Fibroblast of villous mesenchyme (primary cell): ENCODE measurements around the gene RNU5B-1. TPM values are rescaled to one million over a fixed set of nuclear protein-coding genes. Genes with fewer than 3 reads are reported as not detected.
A peak's percentile ranks its signal among the peaks of the same experiment; 100 is the strongest.

Source experiments
- DNase-seq: peaks from one replicate; pipeline ENCODE4 v3.0.0-alpha.2; 2010; ENCODE audit warnings: low read depth
- H3K4me3 ChIP-seq: 2 replicates; pipeline ENCODE4 v1.5.1; 2011; ENCODE audit warnings: low read depth, mild to moderate bottlenecking, low read length
- total RNA-seq: library from RNA; depleted of rRNA; stranded (reverse); fragments of >200 nt; gene quantifications from 2 replicates; pipeline ENCODE4 v1.2.3, GENCODE V29; 2012
- TF ChIP-seq, protein P1 (sequence below): IDR thresholded peaks from 2 replicates; pipeline ENCODE4 v1.5.1; 2012; ENCODE audit warnings: low read depth, mild to moderate bottlenecking, low read length; ENCODE audit not compliant: insufficient read depth

Gene RNU5B-1
- total RNA-seq, result not detected in 2 replicates

DNA sequence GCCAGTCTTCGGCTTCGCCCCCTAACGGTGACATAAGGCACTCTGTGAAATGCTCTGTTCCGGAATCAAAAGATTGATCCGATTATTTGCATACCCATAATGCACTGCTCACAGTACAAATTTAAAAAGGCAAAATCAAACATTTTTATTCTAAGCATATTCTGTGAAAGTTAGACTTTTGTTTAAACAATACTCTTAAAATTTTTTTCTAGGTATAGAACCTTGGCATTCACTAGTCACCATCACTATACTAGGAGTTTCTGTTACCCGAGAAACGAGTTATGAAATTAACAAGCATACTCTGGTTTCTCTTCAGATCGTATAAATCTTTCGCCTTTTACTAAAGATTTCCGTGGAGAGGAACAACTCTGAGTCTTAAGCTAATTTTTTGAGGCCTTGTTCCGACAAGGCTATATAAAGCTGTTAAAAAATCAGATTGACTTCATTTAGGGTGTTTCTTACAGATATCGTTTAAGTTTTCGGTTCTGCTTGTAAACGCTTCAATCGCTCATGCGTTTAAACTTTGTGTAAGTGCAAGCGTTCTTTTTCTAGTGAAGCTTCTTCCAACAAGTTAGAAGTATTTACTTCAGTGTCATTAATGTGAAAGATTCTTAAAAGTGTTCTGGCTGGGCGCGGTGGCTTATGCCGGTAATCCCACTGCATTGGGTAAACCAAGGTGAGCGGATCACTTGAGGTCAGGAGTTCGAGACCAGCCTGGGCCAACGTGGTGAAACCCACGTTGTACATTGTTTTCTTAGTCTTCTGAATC is at the start of gene RNU5B-1:
Gene RNU5B-1 (plus strand): TSS at position 297 of the 769 bp plus-strand sequence.
- peak within 1 kb of the TSS; percentile 62 for H3K4me3 ChIP-seq
- TF ChIP-seq, protein P1, sequence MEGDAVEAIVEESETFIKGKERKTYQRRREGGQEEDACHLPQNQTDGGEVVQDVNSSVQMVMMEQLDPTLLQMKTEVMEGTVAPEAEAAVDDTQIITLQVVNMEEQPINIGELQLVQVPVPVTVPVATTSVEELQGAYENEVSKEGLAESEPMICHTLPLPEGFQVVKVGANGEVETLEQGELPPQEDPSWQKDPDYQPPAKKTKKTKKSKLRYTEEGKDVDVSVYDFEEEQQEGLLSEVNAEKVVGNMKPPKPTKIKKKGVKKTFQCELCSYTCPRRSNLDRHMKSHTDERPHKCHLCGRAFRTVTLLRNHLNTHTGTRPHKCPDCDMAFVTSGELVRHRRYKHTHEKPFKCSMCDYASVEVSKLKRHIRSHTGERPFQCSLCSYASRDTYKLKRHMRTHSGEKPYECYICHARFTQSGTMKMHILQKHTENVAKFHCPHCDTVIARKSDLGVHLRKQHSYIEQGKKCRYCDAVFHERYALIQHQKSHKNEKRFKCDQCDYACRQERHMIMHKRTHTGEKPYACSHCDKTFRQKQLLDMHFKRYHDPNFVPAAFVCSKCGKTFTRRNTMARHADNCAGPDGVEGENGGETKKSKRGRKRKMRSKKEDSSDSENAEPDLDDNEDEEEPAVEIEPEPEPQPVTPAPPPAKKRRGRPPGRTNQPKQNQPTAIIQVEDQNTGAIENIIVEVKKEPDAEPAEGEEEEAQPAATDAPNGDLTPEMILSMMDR, result peak; percentile 85
- peak; percentile 97 for DNase-seq

DNA sequence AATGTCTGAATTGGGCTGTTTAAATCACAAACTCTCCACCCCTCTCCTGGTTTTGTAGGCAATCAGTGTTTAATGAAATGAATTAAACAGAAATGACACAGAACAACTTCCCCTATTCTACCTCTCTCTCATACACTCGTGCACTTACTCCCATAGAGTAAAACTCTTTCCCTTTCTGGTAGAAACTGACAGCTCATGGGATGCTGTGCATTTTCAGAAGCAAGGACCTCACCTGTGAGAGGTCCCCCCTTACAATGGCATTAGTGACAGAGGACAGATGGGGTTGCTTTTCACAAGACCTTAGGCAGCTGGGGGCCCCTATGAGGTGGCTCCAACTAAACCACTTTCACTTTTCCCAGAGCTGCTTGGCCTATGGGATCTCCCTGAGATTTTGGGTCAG is 49.7 kb upstream of the RNU5B-1 start:
- DNase-seq, result no peak
- H3K4me3 ChIP-seq, result no peak overlapping the region

DNA sequence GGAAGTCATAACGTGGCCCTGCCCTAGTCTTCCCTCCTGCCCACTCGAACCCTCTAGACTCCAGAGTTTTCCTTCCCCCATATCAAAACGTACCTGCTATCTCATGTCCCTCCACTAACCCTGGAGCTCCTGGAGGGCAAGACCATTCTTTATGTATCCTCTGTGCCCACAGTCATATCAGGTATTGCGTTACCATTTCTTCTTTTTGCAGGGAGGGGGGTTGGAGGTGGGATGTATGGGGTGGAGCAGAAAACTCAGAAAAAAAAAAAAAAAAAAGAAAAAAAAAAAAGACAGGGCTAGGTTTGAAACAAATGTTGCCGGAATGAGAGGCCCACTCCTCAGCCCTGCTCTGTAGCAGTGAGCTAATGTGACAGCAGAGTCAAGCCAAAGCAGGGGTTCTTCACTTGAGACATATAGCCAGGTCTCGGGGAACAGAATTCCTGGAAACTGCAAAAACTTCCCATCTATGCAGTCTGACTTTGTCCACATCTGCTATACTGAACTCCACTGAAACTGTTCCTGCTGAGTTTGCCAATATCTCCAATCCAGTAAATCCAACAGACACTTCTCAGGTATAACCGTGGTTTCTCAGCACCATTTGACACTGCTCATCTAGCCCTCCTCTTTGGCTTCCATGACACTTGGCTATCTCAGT is 48.9 kb upstream of the RNU5B-1 start:
- TF ChIP-seq, protein P1, result no peak
- H3K4me3 ChIP-seq, result no peak overlapping the region
- DNase-seq, result no peak

More for the DNA sequence above, 49.7 kb upstream of the RNU5B-1 start:
- TF ChIP-seq, protein P1, result no peak

DNA sequence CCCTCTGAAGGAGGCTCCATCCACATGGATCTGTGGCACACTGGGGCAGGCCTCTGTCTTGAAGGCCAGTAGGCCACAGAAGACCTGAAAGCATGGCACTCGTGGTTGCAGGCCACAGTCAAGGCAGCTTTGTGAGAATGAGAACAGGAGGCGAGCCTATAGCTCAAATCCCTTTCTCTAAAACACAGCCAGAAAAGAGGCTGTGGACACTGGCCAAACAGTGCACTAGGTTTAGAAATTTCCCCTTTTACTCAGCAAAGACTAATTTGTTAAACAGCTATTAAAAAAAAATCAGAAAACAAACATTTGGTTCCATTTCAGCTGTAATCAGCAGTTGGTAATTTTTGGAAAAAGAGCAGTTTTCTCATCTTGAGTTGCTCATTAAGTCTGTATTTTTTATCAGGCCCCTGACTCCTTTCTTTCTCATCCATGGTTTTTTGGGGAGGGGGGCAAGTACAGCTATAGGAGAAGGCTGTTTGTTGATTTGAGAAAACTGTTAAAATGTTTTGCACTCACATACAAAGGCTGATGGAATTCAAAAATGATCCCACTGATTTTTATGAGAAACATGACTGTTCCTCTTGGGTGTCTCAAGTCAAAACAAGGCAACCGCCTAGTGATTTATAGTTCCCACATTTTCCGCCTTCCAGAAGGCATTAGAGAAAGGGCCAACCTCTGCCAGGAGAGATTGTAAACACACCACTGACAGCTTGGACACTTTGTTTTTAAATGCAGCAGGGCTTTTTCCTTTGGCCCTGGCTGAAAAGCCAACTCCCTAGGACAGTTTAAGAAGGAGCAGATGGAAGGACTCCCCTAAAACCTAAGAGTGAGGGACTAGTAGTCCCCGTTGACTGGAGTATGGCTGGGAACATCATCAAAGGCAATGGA is 45.9 kb upstream of the RNU5B-1 start:
- DNase-seq, result peak; percentile 93
- TF ChIP-seq, protein P1, result peak; percentile 4
- no peak overlapping the region for H3K4me3 ChIP-seq

DNA sequence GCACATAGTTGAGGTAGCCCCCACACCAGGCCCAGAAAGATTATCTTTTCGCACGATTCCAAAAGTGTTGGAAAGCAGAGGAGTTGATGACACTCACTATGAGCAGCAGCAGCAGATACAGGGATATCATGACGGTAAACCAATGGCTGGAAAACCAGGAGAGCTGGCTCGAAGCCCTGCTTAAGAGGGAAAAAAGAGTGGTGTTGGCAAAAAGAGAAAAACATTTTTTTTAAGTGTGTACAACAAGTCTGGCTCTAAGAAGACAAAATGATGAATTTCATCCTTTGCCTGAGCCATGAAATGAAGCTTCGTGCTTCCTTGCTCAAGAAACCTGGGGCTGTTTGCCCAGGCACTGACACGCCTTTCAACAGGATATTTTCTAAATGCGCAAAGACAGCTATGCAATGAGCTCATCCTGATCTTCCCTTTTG is 45.1 kb upstream of the RNU5B-1 start:
- H3K4me3 ChIP-seq, result no peak overlapping the region
- DNase-seq, result peak; percentile 21
- TF ChIP-seq, protein P1, result no peak

DNA sequence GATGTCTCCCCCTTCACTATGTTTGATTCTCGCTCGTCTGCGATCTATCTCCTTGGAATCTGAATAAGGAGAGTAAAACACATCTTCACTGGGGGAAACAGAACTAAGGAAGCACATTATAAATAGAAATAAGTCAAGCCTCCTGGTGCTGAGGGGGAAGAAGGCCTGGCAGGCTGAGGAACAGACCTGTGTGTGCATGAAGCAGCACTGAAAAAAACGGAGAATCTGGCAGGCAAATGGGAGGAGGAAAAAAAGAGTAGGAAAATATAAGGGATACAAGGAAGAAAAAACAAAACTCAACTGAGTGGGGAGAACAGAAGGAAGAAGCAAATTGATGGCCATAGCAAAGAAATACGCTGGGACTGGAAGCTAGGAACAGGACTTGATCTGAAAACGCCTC is 43.5 kb upstream of the RNU5B-1 start:
- no peak for DNase-seq
- H3K4me3 ChIP-seq, result no peak overlapping the region
- TF ChIP-seq, protein P1, result no peak
